Sigmoid colon (tissue), 7 donors: ENCODE measurements around the gene NOBOX. TPM values are rescaled to one million over a fixed set of nuclear protein-coding genes. Genes with fewer than 3 reads are reported as not detected.

Experiments
- DNase-seq: peaks from one replicate; pipeline ENCODE4 v3.0.0-alpha.2; 2019
- H3K27ac ChIP-seq, 4 donors: fragments of 200-600 bp; sonication (generic); one replicate each; pipeline ENCODE4 v1.5.1; 2016 to 2019; ENCODE audit warnings: mild to moderate bottlenecking in 1 of 4
- H3K27me3 ChIP-seq, 3 donors: fragments of 200-600 bp; sonication (generic); one replicate each; pipeline ENCODE4 v1.5.1; 2019; ENCODE audit warnings: mild to moderate bottlenecking in 1 of 3
- H3K36me3 ChIP-seq, 4 donors: fragments of 200-600 bp; sonication (generic); one replicate each; pipeline ENCODE4 v1.5.1; 2016 to 2019
- H3K4me1 ChIP-seq, 4 donors: fragments of 200-600 bp; sonication (generic); one replicate each; pipeline ENCODE4 v1.5.1; 2017 to 2019
- H3K4me3 ChIP-seq, 4 donors: fragments of 200-600 bp; sonication (generic); one replicate each; pipeline ENCODE4 v1.5.1; 2017 to 2019; ENCODE audit warnings: mild to moderate bottlenecking in 2 of 4, moderate library complexity in 1 of 4
- H3K9me3 ChIP-seq, 4 donors: fragments of 200-600 bp in 3 of 4; sonication (generic) in 3 of 4; one replicate each; pipeline versions ENCODE4 v1.5.1 to v1.6.1; 2013 to 2019
- EP300 ChIP-seq, 4 donors: sonication (generic); formaldehyde crosslinking; IDR thresholded peaks; one replicate each; pipeline ENCODE4 v1.6.1; 2017; ENCODE audit warnings: antibody characterized with exemption in 4 of 4
- POLR2A ChIP-seq, 2 donors: fragments of 450-650 bp; IDR thresholded peaks; one replicate each; pipeline ENCODE4 v1.6.1; 2016; ENCODE audit warnings: antibody characterized with exemption in 2 of 2, mild to moderate bottlenecking in 2 of 2, moderate library complexity in 2 of 2
- POLR2AphosphoS5 ChIP-seq, 4 donors: sonication (generic); formaldehyde crosslinking; IDR thresholded peaks; one replicate each; pipeline ENCODE4 v1.6.1; 2017; ENCODE audit warnings: antibody characterized with exemption in 4 of 4
- WGBS, 2 donors: extraction: QIAGEN DNeasy Blood & Tissue Kit; methylation state at CpG; one replicate each; pipeline ENCODE4 v1.1.7; 2013; 5-methylcytosine and 5-hydroxymethylcytosine counted together
- intact Hi-C: fragments of 100-400 bp; cut with DNase I; formaldehyde crosslinking; loops from one replicate; pipeline ENCODE4 v1.15.1; 2023
- polyA plus RNA-seq, 3 donors: library from polyadenylated mRNA; stranded (reverse); fragments of 200-250 nt; gene quantifications; one replicate each; pipeline ENCODE4 v1.2.3, GENCODE V29; 2013
- total RNA-seq, 4 donors: library from RNA; depleted of rRNA; stranded (reverse); fragments of >200 nt; gene quantifications; one replicate each; pipeline ENCODE4 v1.1.0, GENCODE V29; 2016
- TF ChIP-seq, protein P1 (sequence below), 4 experiments: fragments of 450-650 bp in 3 of 4; fragments of 200-600 bp in 1 of 4; IDR thresholded peaks; one replicate each; pipeline ENCODE4 v1.5.1; 2016 to 2019; ENCODE audit warnings: antibody characterized with exemption in 4 of 4, mild to moderate bottlenecking in 3 of 4, moderate library complexity in 2 of 4
- donor health status: healthy with polysubstance abuse.
- donor health status: Bipolar disorder and iron deficiency.
- donor health status: healthy.

NOBOX gene
- total and polyA plus RNA-seq, 7 donors: not detected

DNA sequence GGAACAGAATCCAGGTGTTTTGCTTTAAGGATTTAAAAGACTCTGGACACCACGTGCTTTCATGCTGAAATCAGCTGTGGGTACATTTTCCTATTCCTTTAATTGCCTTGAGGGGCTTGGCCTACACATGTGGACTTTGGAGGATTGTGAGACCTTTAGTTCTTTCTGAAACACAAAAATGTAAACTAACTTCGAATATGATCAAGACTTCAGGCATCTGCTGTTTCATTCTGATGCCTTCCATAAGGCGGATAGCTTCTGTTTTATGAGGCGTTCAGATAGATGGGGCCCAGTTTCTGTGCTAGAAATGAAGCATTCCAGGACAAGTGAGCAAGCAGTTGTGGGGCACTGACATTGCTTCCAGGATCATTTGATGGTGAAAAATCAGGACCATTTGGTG lies 1.5 kb upstream of the NOBOX start:
- DNase-seq: no peak
- intact Hi-C loops: no loop called here
- no peaks in the 10 kb centered on the region for H3K27me3 ChIP-seq
- WGBS, 2 donors: 77% methylated on average over 4 of the region's 4 CpGs
- H3K27ac ChIP-seq: no peak overlapping the region
- no peaks in the 10 kb centered on the region for H3K36me3 ChIP-seq
- no peak overlapping the region for H3K4me3 ChIP-seq
- no peaks in the 10 kb centered on the region for H3K9me3 ChIP-seq
- no peak for TF ChIP-seq POLR2AphosphoS5 (IDR thresholded peaks at IDR 0.05)
- TF ChIP-seq EP300 (IDR thresholded peaks at IDR 0.05): no peak
- TF ChIP-seq, protein P1, sequence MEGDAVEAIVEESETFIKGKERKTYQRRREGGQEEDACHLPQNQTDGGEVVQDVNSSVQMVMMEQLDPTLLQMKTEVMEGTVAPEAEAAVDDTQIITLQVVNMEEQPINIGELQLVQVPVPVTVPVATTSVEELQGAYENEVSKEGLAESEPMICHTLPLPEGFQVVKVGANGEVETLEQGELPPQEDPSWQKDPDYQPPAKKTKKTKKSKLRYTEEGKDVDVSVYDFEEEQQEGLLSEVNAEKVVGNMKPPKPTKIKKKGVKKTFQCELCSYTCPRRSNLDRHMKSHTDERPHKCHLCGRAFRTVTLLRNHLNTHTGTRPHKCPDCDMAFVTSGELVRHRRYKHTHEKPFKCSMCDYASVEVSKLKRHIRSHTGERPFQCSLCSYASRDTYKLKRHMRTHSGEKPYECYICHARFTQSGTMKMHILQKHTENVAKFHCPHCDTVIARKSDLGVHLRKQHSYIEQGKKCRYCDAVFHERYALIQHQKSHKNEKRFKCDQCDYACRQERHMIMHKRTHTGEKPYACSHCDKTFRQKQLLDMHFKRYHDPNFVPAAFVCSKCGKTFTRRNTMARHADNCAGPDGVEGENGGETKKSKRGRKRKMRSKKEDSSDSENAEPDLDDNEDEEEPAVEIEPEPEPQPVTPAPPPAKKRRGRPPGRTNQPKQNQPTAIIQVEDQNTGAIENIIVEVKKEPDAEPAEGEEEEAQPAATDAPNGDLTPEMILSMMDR (IDR thresholded peaks at IDR 0.05): no peak
- TF ChIP-seq POLR2A (IDR thresholded peaks at IDR 0.05): no peak
- peaks cover 0 to 17% (median 10%) of the 10 kb centered on the region in 4 donors for H3K4me1 ChIP-seq

DNA sequence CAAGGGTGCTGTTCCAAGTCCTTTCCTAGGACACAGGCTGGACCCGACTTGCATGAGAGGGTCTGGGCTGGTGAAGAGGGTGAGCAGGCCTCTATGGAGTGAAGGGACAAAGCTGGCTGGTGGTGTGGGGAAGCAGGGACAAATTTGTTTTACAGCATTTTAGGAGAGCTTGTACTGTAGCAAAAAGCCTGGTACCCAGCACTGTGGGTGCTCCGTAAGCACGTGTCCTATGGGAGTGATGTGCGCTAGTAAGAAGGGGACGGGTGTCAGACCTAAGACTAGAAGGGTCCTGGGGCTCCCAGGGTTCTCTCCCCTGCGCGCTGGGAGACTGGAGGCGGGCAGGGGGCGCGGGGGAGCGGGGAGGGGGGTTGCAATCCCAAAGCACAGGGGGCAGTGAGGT lies 391 bp downstream of the NOBOX start:
- Histone ChIP-seq H3K27me3 (no peaks in the 10 kb centered on the region), H3K27ac (no peak overlapping the region), H3K4me1 (peaks cover 0 to 13% (median 9%) of the 10 kb centered on the region in 4 donors), H3K36me3 (no peaks in the 10 kb centered on the region), H3K4me3 (no peak overlapping the region), H3K9me3 (no peaks in the 10 kb centered on the region)
- DNase-seq: no peak
- WGBS, 2 donors: 94 to 96% methylated on average over 11 of the region's 11 CpGs
- TF ChIP-seq POLR2AphosphoS5 (IDR thresholded peaks at IDR 0.05) (no peak), EP300 (IDR thresholded peaks at IDR 0.05) (no peak), POLR2A (IDR thresholded peaks at IDR 0.05) (no peak)
- TF ChIP-seq, protein P1 (IDR thresholded peaks at IDR 0.05): no peak
- intact Hi-C loops: no loop called here

DNA sequence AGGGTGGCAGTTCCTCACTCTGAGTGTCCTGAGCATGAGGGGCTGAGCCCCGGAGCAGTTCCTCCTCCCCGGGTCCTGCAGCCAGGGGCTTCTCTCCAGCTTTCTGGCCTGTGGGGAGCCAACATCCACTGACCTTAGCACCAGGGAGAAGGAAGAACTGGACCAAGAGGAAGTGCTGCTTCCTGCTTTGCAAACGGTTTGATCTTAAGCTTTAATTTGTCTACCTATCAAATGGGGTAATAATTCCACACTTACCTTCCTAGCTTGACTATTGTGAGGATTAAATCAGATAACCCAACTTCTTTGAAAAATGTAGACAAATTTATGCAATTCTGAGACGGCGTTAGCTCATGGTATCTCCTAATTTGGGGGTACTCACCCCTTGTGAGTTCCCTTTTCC lies 2.0 kb downstream of the NOBOX start:
- no peak for DNase-seq
- WGBS, 2 donors: 63 to 67% methylated on average over 5 of the region's 5 CpGs

DNA sequence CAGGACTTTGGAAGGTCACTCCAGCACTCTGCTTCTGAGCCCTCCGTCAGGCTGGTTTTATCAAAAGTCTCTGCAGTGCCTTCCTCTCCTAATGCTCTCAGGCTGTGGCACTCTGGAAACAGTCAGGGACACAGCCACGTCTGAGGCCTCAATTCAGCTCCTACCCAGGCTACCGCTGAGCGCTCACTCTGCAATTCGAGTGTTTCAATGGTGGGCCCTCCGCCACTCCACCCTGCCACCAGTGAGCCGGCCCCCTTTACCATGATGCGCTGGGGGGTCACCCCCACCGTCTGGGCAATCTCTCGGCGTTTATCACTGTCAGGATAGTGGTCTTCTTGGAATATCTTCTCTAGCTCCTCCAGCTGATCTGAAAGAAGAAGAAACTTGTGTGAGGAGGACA lies 3.5 kb downstream of the NOBOX start:
- WGBS, 2 donors: 91 to 92% methylated on average over 11 of the region's 11 CpGs
- Histone ChIP-seq H3K4me1 (no peaks in the 10 kb centered on the region), H3K36me3 (no peaks in the 10 kb centered on the region), H3K27me3 (no peaks in the 10 kb centered on the region), H3K4me3 (no peak overlapping the region), H3K9me3 (no peaks in the 10 kb centered on the region), H3K27ac (no peak overlapping the region)
- TF ChIP-seq POLR2A (IDR thresholded peaks at IDR 0.05) (no peak), POLR2AphosphoS5 (IDR thresholded peaks at IDR 0.05) (no peak), EP300 (IDR thresholded peaks at IDR 0.05) (no peak)
- TF ChIP-seq, protein P1 (IDR thresholded peaks at IDR 0.05): no peak
- no peak for DNase-seq
- intact Hi-C loops: no loop called here

More for the DNA sequence above, 2.0 kb downstream of the NOBOX start:
- H3K27ac ChIP-seq: no peak overlapping the region
- H3K4me1 ChIP-seq: no peaks in the 10 kb centered on the region
- no peaks in the 10 kb centered on the region for H3K27me3 ChIP-seq
- H3K4me3 ChIP-seq: no peak overlapping the region
- intact Hi-C loops: no loop called here
- H3K36me3 ChIP-seq: no peaks in the 10 kb centered on the region
- H3K9me3 ChIP-seq: no peaks in the 10 kb centered on the region
- TF ChIP-seq POLR2A (IDR thresholded peaks at IDR 0.05): no peak
- TF ChIP-seq POLR2AphosphoS5 (IDR thresholded peaks at IDR 0.05): no peak
- no peak for TF ChIP-seq EP300 (IDR thresholded peaks at IDR 0.05)
- TF ChIP-seq, protein P1 (IDR thresholded peaks at IDR 0.05): no peak

DNA sequence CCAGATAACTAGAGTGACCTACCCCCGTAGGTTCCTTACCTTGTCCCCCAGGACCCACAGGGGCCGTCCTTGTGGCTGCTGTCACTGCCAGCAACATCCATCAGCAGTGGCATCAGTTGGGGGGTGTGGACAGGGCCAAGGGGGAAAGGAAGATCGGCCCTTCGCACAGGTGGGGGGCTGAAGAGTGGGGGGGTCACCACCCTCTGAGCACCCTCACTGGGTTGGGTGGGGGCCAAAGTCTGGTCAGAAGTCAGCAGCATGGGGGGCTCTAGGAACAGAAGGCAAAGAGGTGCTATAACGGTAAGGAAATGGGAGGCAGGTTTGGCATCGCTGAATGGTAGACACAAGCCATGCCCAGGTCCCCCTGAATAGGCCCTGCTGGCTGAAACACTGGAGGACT lies 4.6 kb downstream of the NOBOX start:
- no peak for DNase-seq
- H3K4me1 ChIP-seq: no peaks in the 10 kb centered on the region
- TF ChIP-seq, protein P1 (IDR thresholded peaks at IDR 0.05): no peak
- TF ChIP-seq POLR2AphosphoS5 (IDR thresholded peaks at IDR 0.05): no peak
- TF ChIP-seq POLR2A (IDR thresholded peaks at IDR 0.05): no peak
- no peak for TF ChIP-seq EP300 (IDR thresholded peaks at IDR 0.05)
- H3K27ac ChIP-seq: no peak overlapping the region
- intact Hi-C loops: no loop called here
- H3K9me3 ChIP-seq: no peaks in the 10 kb centered on the region
- 88 to 92% methylated on average over 6 of the region's 6 CpGs for WGBS, 2 donors
- no peaks in the 10 kb centered on the region for H3K27me3 ChIP-seq
- H3K4me3 ChIP-seq: no peak overlapping the region
- H3K36me3 ChIP-seq: no peaks in the 10 kb centered on the region
